ENCODE data around the gene TWF1. TPM values are rescaled to one million over a fixed set of nuclear protein-coding genes. Genes with fewer than 3 reads are reported as not detected.
A peak's percentile ranks its signal among the peaks of the same experiment; 100 is the strongest.

Gene TWF1
- total RNA-seq, 1 experiment from 2014 or later: 28.4 TPM

GRCh38 chr12:43789941-43790340 lies 16.2 kb downstream of the TWF1 start:
- Mint-ChIP-seq H3K4me3 (no peak overlapping the region), H3K36me3 (peaks cover 6% of the 10 kb centered on the region; the same call in 1 of the 2 replicates), H3K4me1 (no peaks in the 10 kb centered on the region), H3K9me3 (no peaks in the 10 kb centered on the region), H3K27me3 (ENCODE audit: low read depth) (no peaks in the 10 kb centered on the region), H3K27ac (no peak overlapping the region)
- ATAC-seq (no peak), DNase-seq (ENCODE audit: low spot score) (no peak)
- ChIA-PET POLR2A (interaction anchor here (0.5 to 0.7 kb wide), 2 partner anchors 29 to 1278 kb away, joined by 3 read pairs; no protein-coding TSS in a partner anchor), CTCF (interaction anchor here (0.9 to 1.0 kb wide), 2 partner anchors 31 to 93 kb away, joined by 3 to 4 read pairs; no protein-coding TSS in a partner anchor)
- no peak for TF ChIP-seq NFATC4 (CRISPR knock-in tag; IDR thresholded peaks at IDR 0.05)

GRCh38 chr12:43786899-43787693 lies 19.0 kb downstream of the TWF1 start:
- Mint-ChIP-seq H3K4me3 (no peak overlapping the region), H3K27ac (no peak overlapping the region), H3K4me1 (no peaks in the 10 kb centered on the region), H3K36me3 (no peaks in the 10 kb centered on the region), H3K9me3 (no peaks in the 10 kb centered on the region), H3K27me3 (ENCODE audit: low read depth) (no peaks in the 10 kb centered on the region)
- ATAC-seq (no peak), DNase-seq (ENCODE audit: low spot score) (no peak)
- TF ChIP-seq MAX (CRISPR knock-in tag; IDR thresholded peaks at IDR 0.05) (no peak), SOX15 (CRISPR knock-in tag; IDR thresholded peaks at IDR 0.05) (no peak), ZBTB21 (CRISPR knock-in tag; IDR thresholded peaks at IDR 0.05; ENCODE audit: borderline replicate concordance) (no peak), ZNF263 (CRISPR knock-in tag; IDR thresholded peaks at IDR 0.05; ENCODE audit: low read depth) (no peak), CBFB (CRISPR knock-in tag; IDR thresholded peaks at IDR 0.05; ENCODE audit: low read depth) (no peak), ZNF416 (CRISPR knock-in tag; IDR thresholded peaks at IDR 0.05) (no peak)
- CTCF ChIA-PET: no interaction called here
- POLR2A ChIA-PET: no interaction called here

- H3K36me3 Mint-ChIP-seq: peaks cover 5% of the 10 kb centered on the region
- ChIA-PET POLR2A (no interaction called here), CTCF (interaction anchor here (0.6 to 3.6 kb wide), 6 partner anchors 8 to 106 kb away, joined by 3 to 64 read pairs (median 3); no protein-coding TSS in a partner anchor)
- DNase-seq (ENCODE audit: low spot score) (no peak), ATAC-seq (peak; percentile 84)
- no peaks in the 10 kb centered on the region for H3K4me1 Mint-ChIP-seq
- no peak for TF ChIP-seq ERG (CRISPR knock-in tag; IDR thresholded peaks at IDR 0.05)
- TF ChIP-seq ETV6 (CRISPR knock-in tag; IDR thresholded peaks at IDR 0.05): no peak
- TF ChIP-seq MLX (CRISPR knock-in tag; IDR thresholded peaks at IDR 0.05): no peak
- TF ChIP-seq ESRRA (CRISPR knock-in tag; IDR thresholded peaks at IDR 0.05; ENCODE audit: borderline replicate concordance): no peak
- peak; percentile 28; the same call in 1 of the 2 replicates for TF ChIP-seq CTCF (IDR thresholded peaks at IDR 0.05)
- no peaks in the 10 kb centered on the region for H3K27me3 Mint-ChIP-seq (ENCODE audit: low read depth)
- H3K4me3 Mint-ChIP-seq: no peak overlapping the region
- peaks cover 2% of the 10 kb centered on the region; the same call in 1 of the 2 replicates for H3K9me3 Mint-ChIP-seq
- H3K27ac Mint-ChIP-seq: no peak overlapping the region
Measured at GRCh38 chr12:43776498-43776897, 29.6 kb downstream of the TWF1 start.

- CTCF ChIA-PET: interaction anchor here (0.7 kb wide), 1 partner anchor 10 kb away, joined by 3 read pairs; no protein-coding TSS in a partner anchor
- no peak overlapping the region for H3K4me3 Mint-ChIP-seq
- H3K27ac Mint-ChIP-seq: no peak overlapping the region
- H3K9me3 Mint-ChIP-seq: peaks cover 10% of the 10 kb centered on the region
- ATAC-seq (no peak), DNase-seq (ENCODE audit: low spot score) (no peak)
- no peaks in the 10 kb centered on the region for H3K27me3 Mint-ChIP-seq (ENCODE audit: low read depth)
- H3K4me1 Mint-ChIP-seq: peaks cover 33% of the 10 kb centered on the region
- POLR2A ChIA-PET: no interaction called here
- peaks cover 13% of the 10 kb centered on the region for H3K36me3 Mint-ChIP-seq
- TF ChIP-seq STAT6 (CRISPR knock-in tag; conservative IDR thresholded peaks at IDR 0.05; ENCODE audit: low read depth) (no peak), GRHL2 (CRISPR knock-in tag; IDR thresholded peaks at IDR 0.05; ENCODE audit: insufficient replicate concordance, severe bottlenecking) (no peak), E2F4 (CRISPR knock-in tag; IDR thresholded peaks at IDR 0.05; ENCODE audit: borderline replicate concordance, low read depth) (no peak), HMGXB4 (CRISPR knock-in tag; IDR thresholded peaks at IDR 0.05) (no peak), ZNF423 (CRISPR knock-in tag; IDR thresholded peaks at IDR 0.05) (no peak)
Measured at GRCh38 chr12:43766291-43766690, 39.8 kb downstream of the TWF1 start.

Data from WTC11 (cell line).